Prostate gland (tissue), 2 donors: ENCODE data around the gene SLC22A13. TPM values are rescaled to one million over a fixed set of nuclear protein-coding genes. Genes with fewer than 3 reads are reported as not detected.
"Not testable (repeated sequence)": the region's sequence is repeated elsewhere in the genome, so short reads cannot be mapped to it uniquely, and the experiment has no call there.

ENCODE experiments used
- DNase-seq: peaks from one replicate; pipeline ENCODE4 v3.0.0-alpha.2; 2019; ENCODE audit warnings: low spot score
- H3K27ac ChIP-seq, 2 donors: fragments of 200-600 bp; sonication (generic); 2 replicates each; pipeline ENCODE4 v1.5.1; 2017 to 2019
- H3K27me3 ChIP-seq: fragments of 200-600 bp; sonication (generic); replicated peaks from 2 replicates; pipeline ENCODE4 v1.5.1; 2019; ENCODE audit not compliant: insufficient read depth
- H3K36me3 ChIP-seq, 2 donors: fragments of 200-600 bp; sonication (generic); 1 replicate in 1 of 2; 2 replicates in 1 of 2; pipeline versions ENCODE4 v1.5.1 to v1.8.1; 2017 to 2019
- H3K4me1 ChIP-seq: fragments of 200-600 bp; sonication (generic); replicated peaks from 2 replicates; pipeline ENCODE4 v1.5.1; 2019
- H3K4me3 ChIP-seq, 2 donors: fragments of 200-600 bp; sonication (generic); 2 replicates each; pipeline ENCODE4 v1.5.1; 2017 to 2019
- H3K9me3 ChIP-seq: fragments of 200-600 bp; sonication (generic); 2 replicates; pipeline ENCODE4 v1.5.1; 2017
- CTCF ChIP-seq, 4 experiments: fragments of 200-600 bp in 2 of 4; fragments of 450-650 bp in 2 of 4; sonication (generic) in 2 of 4; IDR thresholded peaks; 1 replicate in 3 of 4; 2 replicates in 1 of 4; pipeline ENCODE4 v1.5.1; 2016 to 2019; ENCODE audit warnings: antibody characterized with exemption in 4 of 4, mild to moderate bottlenecking in 2 of 4, moderate library complexity in 2 of 4
- POLR2A ChIP-seq: fragments of 450-650 bp; IDR thresholded peaks from one replicate; pipeline ENCODE4 v1.6.1; 2016; ENCODE audit warnings: antibody characterized with exemption, mild to moderate bottlenecking
- POLR2AphosphoS5 ChIP-seq: sonication (generic); formaldehyde crosslinking; IDR thresholded peaks from one replicate; pipeline ENCODE4 v1.6.1; 2017; ENCODE audit warnings: antibody characterized with exemption
- WGBS: methylation state at CpG from one replicate; pipeline ENCODE4 v1.1.5; 2018; 5-methylcytosine and 5-hydroxymethylcytosine counted together
- intact Hi-C: fragments of 100-400 bp; cut with DNase I; formaldehyde crosslinking; loops from one replicate; pipeline ENCODE4 v1.14.2; 2022
- total RNA-seq, 2 donors: library from RNA; depleted of rRNA; stranded (reverse); fragments of >200 nt; gene quantifications; one replicate each; pipeline ENCODE4 v1.1.0, GENCODE V29; 2016

Gene SLC22A13
- total RNA-seq, 2 donors from 2014 or later = 1.6 TPM; not detected in 1

- DNase-seq = no peak
- Histone ChIP-seq H3K9me3 (no peaks in the 10 kb centered on the region), H3K4me1 (no peaks in the 10 kb centered on the region), H3K27me3 (no peaks in the 10 kb centered on the region), H3K27ac (no peak overlapping the region), H3K36me3 (no peaks in the 10 kb centered on the region), H3K4me3 (no peak overlapping the region)
- 88% methylated on average over 7 of the region's 7 CpGs for WGBS
- TF ChIP-seq POLR2AphosphoS5 (no peak), POLR2A (no peak), CTCF (IDR thresholded peaks at IDR 0.05) (no peak)
- intact Hi-C loops = no loop called here
Observed at GRCh38 chr3:38317192-38317759, 51.7 kb downstream of the SLC22A13 start.

- Histone ChIP-seq H3K4me3 (no peak overlapping the region), H3K27ac (no peak overlapping the region), H3K27me3 (no peaks in the 10 kb centered on the region), H3K9me3 (no peaks in the 10 kb centered on the region), H3K4me1 (no peaks in the 10 kb centered on the region), H3K36me3 (no peaks in the 10 kb centered on the region)
- WGBS = 88% methylated on average over 8 of the region's 8 CpGs
- TF ChIP-seq POLR2A = no peak
- TF ChIP-seq CTCF (IDR thresholded peaks at IDR 0.05) = no peak
- TF ChIP-seq POLR2AphosphoS5 = no peak
- DNase-seq = no peak
- intact Hi-C loops = no loop called here
Observed at GRCh38 chr3:38318766-38319671, 53.4 kb downstream of the SLC22A13 start.

DNA sequence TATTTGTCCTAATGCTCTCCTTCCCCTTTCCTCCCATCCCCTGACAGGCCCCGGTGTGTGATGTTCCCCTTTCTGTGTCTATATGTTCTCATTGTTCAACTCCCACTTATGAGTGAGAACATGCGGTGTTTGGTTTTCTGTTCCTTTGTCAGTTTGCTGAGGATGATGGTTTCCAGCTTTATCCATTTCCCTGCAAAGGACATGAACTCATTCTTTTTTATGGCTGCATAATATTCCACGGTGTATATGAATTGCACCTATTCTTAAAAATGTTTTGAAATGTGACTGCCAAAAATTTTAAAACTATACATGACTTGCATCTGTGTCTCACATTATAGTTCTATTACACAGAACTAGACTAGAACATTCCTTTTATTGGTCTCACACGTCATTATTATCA lies 55.0 kb downstream of the SLC22A13 start:
- H3K4me3 ChIP-seq, H3K27ac ChIP-seq, H3K4me1 ChIP-seq, H3K9me3 ChIP-seq, H3K36me3 ChIP-seq, H3K27me3 ChIP-seq, intact Hi-C loops, DNase-seq: not testable (repeated sequence)
- WGBS = 94% methylated on average over 4 of the region's 4 CpGs

DNA sequence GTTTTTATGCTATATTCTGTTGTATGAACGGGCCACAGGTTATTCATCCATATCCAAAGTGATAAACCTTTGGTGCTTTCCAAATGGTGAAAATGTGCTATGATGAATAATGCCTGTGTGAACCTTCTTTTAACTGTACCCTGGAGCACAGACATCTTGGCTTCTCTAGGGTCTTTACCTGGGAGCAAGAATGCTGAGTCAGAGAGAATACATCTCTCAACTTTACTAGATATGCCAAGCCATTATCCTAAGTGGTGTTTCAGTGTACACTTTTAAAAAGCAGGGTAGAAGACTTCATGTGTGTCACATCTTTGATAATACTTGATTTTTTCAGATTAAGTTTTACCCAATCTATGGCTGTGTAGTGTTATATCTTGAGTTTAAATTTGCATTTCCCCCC lies 57.4 kb downstream of the SLC22A13 start:
- Histone ChIP-seq H3K27ac (no peak overlapping the region), H3K9me3 (no peaks in the 10 kb centered on the region), H3K36me3 (no peaks in the 10 kb centered on the region), H3K27me3 (no peaks in the 10 kb centered on the region), H3K4me3 (no peak overlapping the region), H3K4me1 (no peaks in the 10 kb centered on the region)
- no peak for TF ChIP-seq POLR2A
- intact Hi-C loops = no loop called here
- WGBS = 85% methylated on average over 1 of the region's 1 CpG
- DNase-seq = no peak

DNA sequence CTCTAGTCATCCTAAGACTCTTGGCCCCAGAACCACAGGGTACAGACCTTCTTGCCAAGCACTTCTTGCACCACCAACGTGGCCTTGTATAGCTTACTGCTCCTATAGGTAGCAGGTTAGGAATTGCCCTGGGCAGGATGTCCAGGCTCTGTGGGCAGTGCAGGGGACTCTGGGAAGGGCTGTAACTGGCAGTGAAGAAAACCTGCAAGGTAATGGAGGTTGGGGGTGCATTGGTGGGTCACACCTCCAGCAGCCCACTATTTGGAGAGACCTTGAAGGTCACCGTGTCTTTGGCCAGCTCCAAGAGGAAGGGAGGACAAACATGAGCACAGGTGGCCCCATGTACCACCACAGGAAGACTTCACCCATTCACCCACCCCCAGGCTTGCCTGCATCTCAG lies 59.6 kb downstream of the SLC22A13 start:
- no peaks in the 10 kb centered on the region for H3K27me3 ChIP-seq
- no peaks in the 10 kb centered on the region for H3K9me3 ChIP-seq
- no peak for DNase-seq
- intact Hi-C loops = no loop called here
- no peaks in the 10 kb centered on the region for H3K4me1 ChIP-seq
- H3K27ac ChIP-seq = no peak overlapping the region
- H3K36me3 ChIP-seq = no peaks in the 10 kb centered on the region
- no peak overlapping the region for H3K4me3 ChIP-seq
- no peak for TF ChIP-seq POLR2A
- no peak for TF ChIP-seq CTCF (IDR thresholded peaks at IDR 0.05)
- TF ChIP-seq POLR2AphosphoS5 = no peak
- 90% methylated on average over 2 of the region's 2 CpGs for WGBS
